Prostate gland (tissue), 2 donors: Measurements from ENCODE around the gene SHISA4. TPM values are rescaled to one million over a fixed set of nuclear protein-coding genes. Genes with fewer than 3 reads are reported as not detected.
A peak's percentile ranks its signal among the peaks of the same experiment; 100 is the strongest.

Experiments
- DNase-seq: peaks from one replicate; pipeline ENCODE4 v3.0.0-alpha.2; 2019; ENCODE audit warnings: low spot score
- H3K27ac ChIP-seq, 2 donors: fragments of 200-600 bp; sonication (generic); 2 replicates each; pipeline ENCODE4 v1.5.1; 2017 to 2019
- H3K27me3 ChIP-seq: fragments of 200-600 bp; sonication (generic); replicated peaks from 2 replicates; pipeline ENCODE4 v1.5.1; 2019; ENCODE audit not compliant: insufficient read depth
- H3K36me3 ChIP-seq, 2 donors: fragments of 200-600 bp; sonication (generic); 1 replicate in 1 of 2; 2 replicates in 1 of 2; pipeline versions ENCODE4 v1.5.1 to v1.8.1; 2017 to 2019
- H3K4me1 ChIP-seq: fragments of 200-600 bp; sonication (generic); replicated peaks from 2 replicates; pipeline ENCODE4 v1.5.1; 2019
- H3K4me3 ChIP-seq, 2 donors: fragments of 200-600 bp; sonication (generic); 2 replicates each; pipeline ENCODE4 v1.5.1; 2017 to 2019
- H3K9me3 ChIP-seq: fragments of 200-600 bp; sonication (generic); 2 replicates; pipeline ENCODE4 v1.5.1; 2017
- CTCF ChIP-seq, 4 experiments: fragments of 200-600 bp in 2 of 4; fragments of 450-650 bp in 2 of 4; sonication (generic) in 2 of 4; IDR thresholded peaks; 1 replicate in 3 of 4; 2 replicates in 1 of 4; pipeline ENCODE4 v1.5.1; 2016 to 2019; ENCODE audit warnings: antibody characterized with exemption in 4 of 4, mild to moderate bottlenecking in 2 of 4, moderate library complexity in 2 of 4
- POLR2A ChIP-seq: fragments of 450-650 bp; IDR thresholded peaks from one replicate; pipeline ENCODE4 v1.6.1; 2016; ENCODE audit warnings: antibody characterized with exemption, mild to moderate bottlenecking
- POLR2AphosphoS5 ChIP-seq: sonication (generic); formaldehyde crosslinking; IDR thresholded peaks from one replicate; pipeline ENCODE4 v1.6.1; 2017; ENCODE audit warnings: antibody characterized with exemption
- WGBS: methylation state at CpG from one replicate; pipeline ENCODE4 v1.1.5; 2018; 5-methylcytosine and 5-hydroxymethylcytosine counted together
- intact Hi-C: fragments of 100-400 bp; cut with DNase I; formaldehyde crosslinking; loops from one replicate; pipeline ENCODE4 v1.14.2; 2022
- total RNA-seq, 2 donors: library from RNA; depleted of rRNA; stranded (reverse); fragments of >200 nt; gene quantifications; one replicate each; pipeline ENCODE4 v1.1.0, GENCODE V29; 2016

Gene SHISA4
- total RNA-seq, 2 donors from 2014 or later = 24.5 to 61.9 TPM

- peak overlapping the region; percentile 37 to 63 for H3K27ac ChIP-seq
- H3K27me3 ChIP-seq = no peaks in the 10 kb centered on the region
- no peak overlapping the region for H3K4me3 ChIP-seq
- H3K4me1 ChIP-seq = no peaks in the 10 kb centered on the region
- no peaks in the 10 kb centered on the region for H3K36me3 ChIP-seq
- H3K9me3 ChIP-seq = no peaks in the 10 kb centered on the region
- intact Hi-C loops = no loop called here
- 30% methylated on average over 11 of the region's 11 CpGs for WGBS
- peak; percentile 61 for TF ChIP-seq POLR2AphosphoS5
- no peak for TF ChIP-seq CTCF (IDR thresholded peaks at IDR 0.05)
- no peak for DNase-seq
These were observed 28.1 kb downstream of the SHISA4 start for GRCh38 chr1:201916649-201917249.

- Histone ChIP-seq H3K4me3 (no peak overlapping the region), H3K27ac (peak overlapping the region; percentile 37 to 63), H3K36me3 (no peaks in the 10 kb centered on the region), H3K4me1 (no peaks in the 10 kb centered on the region), H3K27me3 (no peaks in the 10 kb centered on the region), H3K9me3 (no peaks in the 10 kb centered on the region)
- WGBS = 56% methylated on average over 7 of the region's 7 CpGs
- DNase-seq = no peak
- TF ChIP-seq CTCF (IDR thresholded peaks at IDR 0.05) (no peak), POLR2AphosphoS5 (peak; percentile 26)
- intact Hi-C loops = no loop called here
These were observed 28.8 kb downstream of the SHISA4 start for GRCh38 chr1:201917362-201918033.

- H3K36me3 ChIP-seq = no peaks in the 10 kb centered on the region
- H3K4me1 ChIP-seq = no peaks in the 10 kb centered on the region
- peak overlapping the region; percentile 37 to 63 for H3K27ac ChIP-seq
- no peak for DNase-seq
- TF ChIP-seq POLR2A (no peak), POLR2AphosphoS5 (no peak), CTCF (IDR thresholded peaks at IDR 0.05) (no peak)
- no peaks in the 10 kb centered on the region for H3K27me3 ChIP-seq
- WGBS = 71% methylated on average over 5 of the region's 5 CpGs
- H3K4me3 ChIP-seq = no peak overlapping the region
- H3K9me3 ChIP-seq = no peaks in the 10 kb centered on the region
- intact Hi-C loops = no loop called here
These were observed 29.6 kb downstream of the SHISA4 start for GRCh38 chr1:201918343-201918742.

GRCh38 chr1:201921952-201922558 lies 33.4 kb downstream of the SHISA4 start:
- intact Hi-C loops = no loop called here
- H3K27ac ChIP-seq = no peak overlapping the region

More at GRCh38 chr1:201921952-201922558, 33.4 kb downstream of the SHISA4 start:
- H3K9me3 ChIP-seq = no peaks in the 10 kb centered on the region
- TF ChIP-seq POLR2A (no peak), POLR2AphosphoS5 (no peak), CTCF (IDR thresholded peaks at IDR 0.05) (no peak)
- WGBS = 92% methylated on average over 3 of the region's 3 CpGs
- no peak overlapping the region for H3K4me3 ChIP-seq
- H3K27me3 ChIP-seq = no peaks in the 10 kb centered on the region
- DNase-seq = no peak
- no peaks in the 10 kb centered on the region for H3K36me3 ChIP-seq
- H3K4me1 ChIP-seq = no peaks in the 10 kb centered on the region
